D721Med (cell line): ENCODE data around the gene KCTD11.

ENCODE experiments used
- DNase-seq: peaks from one replicate; pipeline ENCODE4 v3.0.0; 2011; ENCODE audit warnings: low spot score; ENCODE audit not compliant: insufficient read length
- FAIRE-seq: peaks from 2 replicates; lab custom pipeline; 2011; peaks lifted over from hg19 to GRCh38; lab: Jason Lieb, UNC
- TF ChIP-seq, protein P1 (sequence below): IDR thresholded peaks from 2 replicates; pipeline ENCODE4 v1.5.1; 2012; ENCODE audit warnings: mild to moderate bottlenecking, control low read depth; ENCODE audit not compliant: insufficient read depth; ENCODE audit errors: missing control alignments

The KCTD11 gene

DNA sequence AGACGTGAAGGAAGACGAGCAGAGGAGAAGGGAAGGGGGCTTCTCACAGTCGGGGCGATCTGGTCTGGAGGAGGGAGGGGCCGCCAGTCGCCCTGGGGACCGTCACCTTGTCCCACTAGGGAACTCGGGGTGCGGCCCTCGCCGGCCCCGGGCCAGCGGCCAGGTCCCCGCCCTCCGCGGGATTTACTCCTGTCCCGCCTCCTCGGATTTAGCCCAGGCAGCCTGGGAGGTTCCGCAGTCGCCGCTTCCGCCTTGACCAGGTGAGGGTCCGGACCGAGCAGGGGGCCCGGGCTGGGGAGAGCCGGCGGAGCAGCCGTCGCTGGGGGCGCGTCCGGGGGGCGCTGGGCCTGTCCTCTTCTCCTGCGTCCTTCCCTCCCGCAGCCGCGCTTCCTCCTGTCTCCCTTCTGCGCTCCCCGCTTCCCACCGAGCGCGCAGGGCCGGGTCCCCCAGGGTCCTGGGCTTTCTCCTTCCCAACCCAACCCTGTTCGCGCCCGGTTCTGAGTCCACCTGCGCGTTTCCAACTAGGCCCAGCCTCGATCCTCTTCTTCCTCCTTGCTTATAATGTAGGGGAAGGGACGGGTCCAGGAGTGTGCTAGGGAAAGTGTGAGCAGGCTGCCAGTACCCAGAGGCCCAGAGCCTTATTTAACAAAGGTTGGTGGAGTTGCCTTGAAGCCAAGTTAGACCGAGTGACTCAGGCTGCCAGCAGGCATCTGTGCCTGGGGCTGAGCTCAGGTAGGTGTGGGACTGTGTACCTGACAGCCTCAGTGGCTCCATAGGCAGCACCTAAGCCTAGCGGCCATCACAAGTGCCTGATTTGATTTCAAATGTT, 29.1 kb downstream of the KCTD11 start, which contains the start of gene TNK1:
Gene TNK1 (plus strand): TSS at position 235 of the 829 bp plus-strand sequence. CDS start 1,838 bp downstream, outside the sequence.
- no peak for FAIRE-seq
- TF ChIP-seq, protein P1, sequence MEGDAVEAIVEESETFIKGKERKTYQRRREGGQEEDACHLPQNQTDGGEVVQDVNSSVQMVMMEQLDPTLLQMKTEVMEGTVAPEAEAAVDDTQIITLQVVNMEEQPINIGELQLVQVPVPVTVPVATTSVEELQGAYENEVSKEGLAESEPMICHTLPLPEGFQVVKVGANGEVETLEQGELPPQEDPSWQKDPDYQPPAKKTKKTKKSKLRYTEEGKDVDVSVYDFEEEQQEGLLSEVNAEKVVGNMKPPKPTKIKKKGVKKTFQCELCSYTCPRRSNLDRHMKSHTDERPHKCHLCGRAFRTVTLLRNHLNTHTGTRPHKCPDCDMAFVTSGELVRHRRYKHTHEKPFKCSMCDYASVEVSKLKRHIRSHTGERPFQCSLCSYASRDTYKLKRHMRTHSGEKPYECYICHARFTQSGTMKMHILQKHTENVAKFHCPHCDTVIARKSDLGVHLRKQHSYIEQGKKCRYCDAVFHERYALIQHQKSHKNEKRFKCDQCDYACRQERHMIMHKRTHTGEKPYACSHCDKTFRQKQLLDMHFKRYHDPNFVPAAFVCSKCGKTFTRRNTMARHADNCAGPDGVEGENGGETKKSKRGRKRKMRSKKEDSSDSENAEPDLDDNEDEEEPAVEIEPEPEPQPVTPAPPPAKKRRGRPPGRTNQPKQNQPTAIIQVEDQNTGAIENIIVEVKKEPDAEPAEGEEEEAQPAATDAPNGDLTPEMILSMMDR: no peak
- DNase-seq: peak; percentile 90

- no peak for DNase-seq
- no peak for FAIRE-seq
- TF ChIP-seq, protein P1: no peak
Observed at GRCh38 chr17:7382901-7383300, 30.9 kb downstream of the KCTD11 start.

GRCh38 chr17:7383371-7383741, 31.4 kb downstream of the KCTD11 start:
- TF ChIP-seq, protein P1: no peak
- no peak for FAIRE-seq

GRCh38 chr17:7383742-7384488, 32.0 kb downstream of the KCTD11 start:
- TF ChIP-seq, protein P1: no peak
- no peak for DNase-seq
- no peak for FAIRE-seq

More at GRCh38 chr17:7383371-7383741, 31.4 kb downstream of the KCTD11 start:
- no peak for DNase-seq

- DNase-seq: peak; percentile 11
- TF ChIP-seq, protein P1: no peak
- FAIRE-seq: no peak
Observed at GRCh38 chr17:7384489-7385081, 32.6 kb downstream of the KCTD11 start.

DNA sequence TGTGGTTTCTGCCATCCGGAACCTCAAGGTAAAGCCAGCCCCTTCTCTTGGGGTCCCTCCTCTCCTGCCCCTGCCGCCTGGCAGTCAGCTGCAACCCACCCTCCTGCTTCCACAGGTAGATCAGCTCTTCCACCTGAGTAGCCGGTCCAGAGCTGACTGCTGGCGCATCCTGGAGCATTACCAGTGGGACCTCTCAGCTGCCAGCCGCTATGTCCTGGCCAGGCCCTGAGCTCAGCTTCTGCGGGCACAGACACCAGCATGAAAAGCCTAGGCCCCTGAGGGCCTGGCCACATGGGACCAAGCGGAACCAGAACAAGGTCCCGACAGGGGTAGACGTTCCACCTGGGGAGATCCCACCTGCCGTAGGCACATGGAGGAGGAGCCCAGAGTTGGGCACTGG, 36.9 kb downstream of the KCTD11 start:
- peak; percentile 7 for DNase-seq
- FAIRE-seq: no peak
- TF ChIP-seq, protein P1: no peak
